ENCODE measurements around the gene SLC51B. TPM values are rescaled to one million over a fixed set of nuclear protein-coding genes. Genes with fewer than 3 reads are reported as not detected.

The SLC51B gene
- total and polyA plus RNA-seq, 9 of the 15 experiments (the other 6 are each of a cell fraction or from before 2014, with no cell fraction given) = not detected

- no peak for TF ChIP-seq PRDM10 (IDR thresholded peaks at IDR 0.05; ENCODE audit: partially characterized antibody)
- no peak for TF ChIP-seq ZNF280B (CRISPR knock-in tag; IDR thresholded peaks at IDR 0.05)
- TF ChIP-seq PREB (CRISPR knock-in tag; IDR thresholded peaks at IDR 0.05) = no peak
- TF ChIP-seq SMARCE1 (IDR thresholded peaks at IDR 0.05) = no peak
Measured at GRCh38 chr15:65034719-65035118, 10.5 kb upstream of the SLC51B start (continued).
